ENCODE measurements around the gene CCDC9.
"Not testable (repeated sequence)": the region's sequence is repeated elsewhere in the genome, so short reads cannot be mapped to it uniquely, and the experiment has no call there.

DNA sequence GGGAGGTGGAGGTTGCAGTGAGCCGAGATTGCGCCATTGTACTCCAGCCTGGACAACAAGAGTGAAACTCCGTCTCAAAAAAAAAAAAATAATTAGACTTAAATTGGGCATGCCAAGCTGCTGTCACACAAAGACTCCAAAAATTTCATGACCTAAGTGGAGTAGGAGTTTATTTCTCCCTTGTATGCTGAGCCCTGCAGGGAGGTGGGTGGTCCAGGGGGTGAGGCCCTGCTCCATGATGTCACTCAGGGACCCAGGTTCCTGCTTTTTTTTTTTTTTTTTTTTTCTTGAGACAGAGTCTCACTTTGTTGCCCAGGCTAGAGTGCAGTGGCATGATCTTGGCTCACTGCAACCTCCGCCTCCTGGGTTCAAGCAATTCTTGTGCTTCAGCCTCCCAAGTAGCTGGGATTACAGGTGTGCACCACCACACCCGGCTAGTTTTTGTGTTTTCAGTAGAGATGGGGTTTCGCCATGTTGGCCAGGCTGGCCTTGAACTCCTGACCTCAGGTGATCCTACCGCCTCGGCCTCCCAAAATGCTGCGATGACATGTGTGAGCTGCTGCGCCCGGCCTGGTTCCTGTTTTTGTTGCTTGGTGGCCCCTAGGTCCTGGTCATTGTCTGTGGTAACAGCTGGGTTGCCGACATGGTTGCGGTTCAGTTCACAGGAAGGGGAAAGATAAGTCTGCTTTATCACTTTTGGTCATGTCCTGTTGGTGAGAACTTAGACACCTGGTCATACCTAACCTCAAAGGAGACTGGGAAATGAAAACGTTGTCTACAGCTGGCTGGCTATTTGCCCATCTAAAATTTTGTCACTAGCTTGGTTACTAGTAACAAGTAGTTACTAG lies 5.8 kb downstream of the CCDC9 start:
- not testable (repeated sequence) for TF ChIP-seq POLR2A (IDR thresholded peaks at IDR 0.05; ENCODE audit: low read length); GATA1 (IDR thresholded peaks at IDR 0.05; ENCODE audit: low read depth, low read length)

Data from erythroblast (primary cell).